Left lung (tissue), 10 donors: ENCODE data around the gene SCUBE2. TPM values are rescaled to one million over a fixed set of nuclear protein-coding genes. Genes with fewer than 3 reads are reported as not detected.

Source experiments
- ATAC-seq: fragments of 200-7000 bp; cut with Tn5 transposase; one replicate; pipeline ENCODE4 v1.9.1; 2020; ENCODE audit warnings: moderate library complexity
- DNase-seq, 4 donors: peaks; one replicate each; pipeline ENCODE4 v3.0.0-alpha.2; 2013 to 2020
- H3K27ac ChIP-seq, 2 donors: fragments of 200-600 bp; sonication (generic) in 1 of 2; one replicate each; pipeline versions ENCODE4 v1.5.0 to v1.8.0; 2020 to 2021
- H3K27me3 ChIP-seq, 2 donors: fragments of 200-600 bp; sonication (generic) in 1 of 2; one replicate each; pipeline versions ENCODE4 v1.5.0 to v1.8.0; 2020 to 2021
- H3K36me3 ChIP-seq, 2 donors: fragments of 200-600 bp; sonication (generic) in 1 of 2; one replicate each; pipeline versions ENCODE4 v1.5.0 to v1.8.0; 2020 to 2021
- H3K4me1 ChIP-seq, 2 donors: fragments of 200-600 bp; one replicate each; pipeline ENCODE4 v1.8.0; 2021
- H3K4me3 ChIP-seq, 2 donors: fragments of 200-600 bp; sonication (generic) in 1 of 2; one replicate each; pipeline versions ENCODE4 v1.5.0 to v1.8.0; 2020 to 2021; ENCODE audit warnings: mild to moderate bottlenecking in 1 of 2
- H3K9me3 ChIP-seq, 2 donors: fragments of 200-600 bp; sonication (generic) in 1 of 2; one replicate each; pipeline versions ENCODE4 v1.5.0 to v1.8.0; 2020 to 2021
- CTCF ChIP-seq, 2 donors: fragments of 200-600 bp; sonication (generic) in 1 of 2; IDR thresholded peaks; one replicate each; pipeline versions ENCODE4 v1.5.0 to v1.8.0; 2021; ENCODE audit warnings: antibody characterized with exemption in 2 of 2
- intact Hi-C, 2 donors: fragments of 100-400 bp; cut with DNase I; formaldehyde crosslinking; loops; one replicate each; pipeline versions ENCODE4 v1.11.2 to v1.14.2; 2022
- polyA plus RNA-seq, 6 donors: library from polyadenylated mRNA; unstranded; fragments of 120-200 nt; gene quantifications; one replicate each; pipeline ENCODE4 v1.2.1, GENCODE V29; 2013; ENCODE audit not compliant: insufficient read length in 6 of 6
- total RNA-seq, 2 donors: library from RNA; stranded (reverse); fragmentation: NEBNext Ultra II Directional; extraction: Animal tissue kit (Norgen Biotek cat#: 25700); gene quantifications; one replicate each; pipeline ENCODE4 v1.2.1, GENCODE V29; 2021
- donor health status: DM: no; HTN: yes; CAD: no.
- donor health status: DM: no; HTN: no; CAD: no.

The SCUBE2 gene
- total and polyA plus RNA-seq, 8 donors, result 2.7 to 55.9 (median 36.0) TPM

- intact Hi-C loops, result no loop called here
- Histone ChIP-seq H3K36me3 (no peaks in the 10 kb centered on the region), H3K4me1 (no peaks in the 10 kb centered on the region), H3K27ac (no peak overlapping the region), H3K27me3 (no peaks in the 10 kb centered on the region), H3K4me3 (no peak overlapping the region), H3K9me3 (no peaks in the 10 kb centered on the region)
- ATAC-seq (no peak), DNase-seq (no peak)
- no peak for TF ChIP-seq CTCF (IDR thresholded peaks at IDR 0.05)
Measured at GRCh38 chr11:9069862-9070470, 21.4 kb downstream of the SCUBE2 start.

GRCh38 chr11:9069256-9069655 is 22.1 kb downstream of the SCUBE2 start:
- no peak for DNase-seq
- TF ChIP-seq CTCF (IDR thresholded peaks at IDR 0.05), result no peak
- no peak for ATAC-seq
- intact Hi-C loops, result no loop called here
- H3K9me3 ChIP-seq, result no peaks in the 10 kb centered on the region
- H3K27ac ChIP-seq, result no peak overlapping the region
- H3K4me3 ChIP-seq, result no peak overlapping the region
- no peaks in the 10 kb centered on the region for H3K4me1 ChIP-seq
- H3K36me3 ChIP-seq, result no peaks in the 10 kb centered on the region
- H3K27me3 ChIP-seq, result no peaks in the 10 kb centered on the region

GRCh38 chr11:9066433-9066925 is 24.9 kb downstream of the SCUBE2 start:
- ATAC-seq (no peak), DNase-seq (no peak)
- no peaks in the 10 kb centered on the region for H3K4me1 ChIP-seq
- no peak overlapping the region for H3K4me3 ChIP-seq
- TF ChIP-seq CTCF (IDR thresholded peaks at IDR 0.05), result no peak
- no peaks in the 10 kb centered on the region for H3K36me3 ChIP-seq
- no peak overlapping the region for H3K27ac ChIP-seq
- intact Hi-C loops, result no loop called here
- H3K9me3 ChIP-seq, result no peaks in the 10 kb centered on the region
- H3K27me3 ChIP-seq, result no peaks in the 10 kb centered on the region

GRCh38 chr11:9065607-9066432 is 25.6 kb downstream of the SCUBE2 start:
- H3K9me3 ChIP-seq, result no peaks in the 10 kb centered on the region
- no peak overlapping the region for H3K4me3 ChIP-seq
- no peaks in the 10 kb centered on the region for H3K27me3 ChIP-seq
- no peaks in the 10 kb centered on the region for H3K36me3 ChIP-seq
- H3K4me1 ChIP-seq, result no peaks in the 10 kb centered on the region
- no peak for ATAC-seq
- intact Hi-C loops, result no loop called here
- no peak for TF ChIP-seq CTCF (IDR thresholded peaks at IDR 0.05)
- DNase-seq, result no peak
- no peak overlapping the region for H3K27ac ChIP-seq

GRCh38 chr11:9061807-9062206 is 29.6 kb downstream of the SCUBE2 start:
- H3K27ac ChIP-seq, result no peak overlapping the region
- TF ChIP-seq CTCF (IDR thresholded peaks at IDR 0.05), result no peak
- H3K4me3 ChIP-seq, result no peak overlapping the region
- DNase-seq (no peak), ATAC-seq (no peak)
- intact Hi-C loops, result no loop called here
- no peaks in the 10 kb centered on the region for H3K27me3 ChIP-seq
- no peaks in the 10 kb centered on the region for H3K4me1 ChIP-seq
- H3K9me3 ChIP-seq, result no peaks in the 10 kb centered on the region
- no peaks in the 10 kb centered on the region for H3K36me3 ChIP-seq
